GM23338 (cell line): ENCODE data around the gene GJA3. TPM values are rescaled to one million over a fixed set of nuclear protein-coding genes. Genes with fewer than 3 reads are reported as not detected.
A peak's percentile ranks its signal among the peaks of the same experiment; 100 is the strongest.

ENCODE experiments used
- ATAC-seq: fragments of 200-7000 bp; cut with Tn5 transposase; 3 replicates; pipeline ENCODE4 v1.9.1; 2020
- DNase-seq: peaks from one replicate; pipeline ENCODE4 v3.0.0-alpha.2; 2015; ENCODE audit warnings: low spot score
- H2AFZ ChIP-seq: fragments of 200-600 bp; sonication (generic); 2 replicates; pipeline ENCODE4 v1.8.0; 2016; ENCODE audit warnings: antibody characterized with exemption, mild to moderate bottlenecking, moderate library complexity
- H3F3A ChIP-seq: fragments of 200-600 bp; sonication (generic); replicated peaks from 2 replicates; pipeline ENCODE4 v1.8.0; 2017; ENCODE audit warnings: antibody characterized with exemption, mixed run types, low read depth
- H3K27ac ChIP-seq: fragments of 200-600 bp; sonication (generic); 2 replicates; pipeline ENCODE4 v1.6.1; 2016; ENCODE audit warnings: low read depth
- H3K27me3 ChIP-seq: fragments of 200-600 bp; sonication (generic); 2 replicates; pipeline ENCODE4 v1.8.0; 2016; ENCODE audit warnings: mild to moderate bottlenecking, mixed run types, moderate library complexity; ENCODE audit not compliant: insufficient read depth
- H3K36me3 ChIP-seq: fragments of 200-600 bp; sonication (generic); 2 replicates; pipeline ENCODE4 v1.8.0; 2016; ENCODE audit warnings: mild to moderate bottlenecking; ENCODE audit not compliant: insufficient read depth
- H3K4me1 ChIP-seq: fragments of 200-600 bp; sonication (generic); 2 replicates; pipeline ENCODE4 v1.8.0; 2016; ENCODE audit warnings: mild to moderate bottlenecking, moderate library complexity; ENCODE audit not compliant: insufficient read depth
- H3K4me2 ChIP-seq: fragments of 200-600 bp; sonication (generic); 2 replicates; pipeline ENCODE4 v1.7.1; 2017; ENCODE audit warnings: mixed run types
- H3K4me3 ChIP-seq: fragments of 200-600 bp; sonication (generic); 2 replicates; pipeline ENCODE4 v1.6.1; 2016; ENCODE audit warnings: mixed run types
- H3K79me2 ChIP-seq: fragments of 200-600 bp; sonication (generic); replicated peaks from 2 replicates; pipeline ENCODE4 v1.8.0; 2017; ENCODE audit warnings: mild to moderate bottlenecking; ENCODE audit not compliant: insufficient read depth
- H3K9me2 ChIP-seq: fragments of 200-600 bp; sonication (generic); 2 replicates; pipeline ENCODE4 v1.8.0; 2017; ENCODE audit not compliant: insufficient read depth
- H4K20me1 ChIP-seq: fragments of 200-600 bp; sonication (generic); replicated peaks from 2 replicates; pipeline ENCODE4 v1.8.0; 2017; ENCODE audit warnings: mild to moderate bottlenecking; ENCODE audit not compliant: insufficient read depth
- H3K27ac Mint-ChIP-seq: 2 replicates; pipeline ENCODE4 v1.8.0; 2020; ENCODE audit warnings: inconsistent platforms, mild to moderate bottlenecking, moderate library complexity, mixed read lengths
- H3K27me3 Mint-ChIP-seq: 3 replicates; pipeline ENCODE4 v1.8.0; 2022; ENCODE audit warnings: low read depth, mild to moderate bottlenecking, moderate library complexity, mixed read lengths, inconsistent platforms; ENCODE audit not compliant: insufficient read depth, poor library complexity
- H3K36me3 Mint-ChIP-seq: 3 replicates; pipeline ENCODE4 v1.8.0; 2021; ENCODE audit warnings: low read depth, mild to moderate bottlenecking, inconsistent platforms, moderate library complexity, mixed read lengths
- H3K4me1 Mint-ChIP-seq: 3 replicates; pipeline ENCODE4 v1.8.0; 2020; ENCODE audit warnings: mild to moderate bottlenecking, inconsistent platforms, mixed read lengths
- H3K4me3 Mint-ChIP-seq: 3 replicates; pipeline ENCODE4 v1.8.0; 2021; ENCODE audit warnings: moderate library complexity, mild to moderate bottlenecking, inconsistent platforms, mixed read lengths
- H3K9me3 Mint-ChIP-seq: 3 replicates; pipeline ENCODE4 v1.8.0; 2020; ENCODE audit warnings: moderate library complexity, mild to moderate bottlenecking, inconsistent platforms, mixed read lengths
- CREB1 ChIP-seq: fragments of 250-450 bp; sonication (Bioruptor Pico); IDR thresholded peaks from 2 replicates; pipeline ENCODE4 v1.5.0; 2020; ENCODE audit warnings: low read depth, mild to moderate bottlenecking, moderate library complexity
- ETS1 ChIP-seq: IDR thresholded peaks from 2 replicates; pipeline ENCODE4 v1.6.1; 2016; ENCODE audit warnings: antibody characterized with exemption
- EZH2 ChIP-seq: fragments of 200-600 bp; sonication (generic); IDR thresholded peaks from one replicate; pipeline ENCODE4 v1.8.0; 2017; ENCODE audit warnings: antibody characterized with exemption, mild to moderate bottlenecking, low read depth; ENCODE audit not compliant: unreplicated experiment
- EZH2phosphoT487 ChIP-seq: fragments of 200-600 bp; sonication (generic); IDR thresholded peaks from one replicate; pipeline ENCODE4 v1.8.1; 2018; ENCODE audit warnings: antibody characterized with exemption; ENCODE audit not compliant: unreplicated experiment
- NANOG ChIP-seq: IDR thresholded peaks from 2 replicates; pipeline ENCODE4 v1.6.1; 2016; ENCODE audit warnings: antibody characterized with exemption, borderline replicate concordance
- STAT1 ChIP-seq: IDR thresholded peaks from one replicate; pipeline ENCODE4 v1.6.1; 2016; ENCODE audit warnings: antibody characterized with exemption; ENCODE audit not compliant: unreplicated experiment
- ZNF331 ChIP-seq: fragments of 250-450 bp; sonication (Bioruptor Pico); IDR thresholded peaks from 2 replicates; pipeline ENCODE4 v1.5.0; 2020; ENCODE audit warnings: low read depth, mild to moderate bottlenecking, moderate library complexity
- polyA plus RNA-seq: library from polyadenylated mRNA; unstranded; fragments of >200 nt; fragmentation: Nextera tagmentation; extraction: Ambion mirVana; gene quantifications from 2 replicates; pipeline ENCODE4 v1.2.1, GENCODE V29; 2016
- total RNA-seq: library from RNA; depleted of rRNA; stranded (reverse); fragments of >200 nt; shearing (Covaris generic); gene quantifications from 2 replicates; pipeline ENCODE4 v1.2.3, GENCODE V29; 2014
- TF ChIP-seq, protein P1 (sequence below), 2 experiments: fragments of 200-600 bp in 1 of 2; sonication (generic) in 1 of 2; conservative IDR thresholded peaks; 2 replicates each; pipeline versions ENCODE4 v1.5.1 to v1.6.1; 2016 to 2017; ENCODE audit warnings: antibody characterized with exemption in 2 of 2, low read depth in 2 of 2, mild to moderate bottlenecking in 2 of 2, moderate library complexity in 1 of 2
- TF ChIP-seq, protein P2 (sequence below): fragments of 250-450 bp; sonication (Bioruptor Pico); IDR thresholded peaks from 2 replicates; pipeline ENCODE4 v1.5.0; 2020; ENCODE audit warnings: mild to moderate bottlenecking, moderate library complexity

Gene GJA3
- total and polyA plus RNA-seq, 2 experiments from 2014 or later: 0.17 to 0.23 TPM

DNA sequence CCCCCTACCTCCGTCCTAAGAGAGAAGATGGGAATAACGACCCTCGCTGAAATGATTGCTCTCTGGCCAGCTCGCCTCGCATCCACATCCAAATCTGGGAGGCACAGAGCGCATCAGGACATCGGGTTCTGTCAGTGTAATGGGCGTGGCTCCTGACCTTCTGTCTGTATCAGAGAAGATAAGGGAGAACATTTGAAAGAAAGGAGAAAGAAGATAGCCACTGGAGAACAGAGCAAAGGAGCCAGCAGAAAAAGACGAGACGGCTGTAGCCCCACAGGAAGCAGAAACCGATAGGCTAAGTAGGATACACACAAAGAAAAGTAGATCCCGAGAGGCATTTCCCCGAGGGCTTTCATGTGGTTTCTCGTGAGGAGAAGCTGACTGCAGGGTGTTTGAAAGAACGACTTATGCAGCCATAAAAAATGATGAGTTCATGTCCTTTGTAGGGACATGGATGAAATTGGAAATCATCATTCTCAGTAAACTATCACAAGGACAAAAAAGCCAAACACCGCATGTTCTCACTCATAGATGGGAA, 45.9 kb upstream of the GJA3 start:
- Histone ChIP-seq H4K20me1 (no peaks in the 10 kb centered on the region), H3K4me3 (no peak overlapping the region), H3K4me1 (no peaks in the 10 kb centered on the region), H3K4me2 (no peak overlapping the region), H2AFZ (0 out of 2 replicates have a peak overlapping the region, but pooled peaks have one; percentile 7), H3K27ac (no peak overlapping the region), H3K36me3 (no peaks in the 10 kb centered on the region), H3K9me2 (peaks cover 4% of the 10 kb centered on the region; the same call in 1 of the 2 replicates), H3K79me2 (no peaks in the 10 kb centered on the region), H3F3A (no peaks in the 10 kb centered on the region), H3K27me3 (no peaks in the 10 kb centered on the region)
- TF ChIP-seq EZH2phosphoT487 (no peak), ETS1 (no peak), EZH2 (no peak), STAT1 (no peak), ZNF331 (CRISPR knock-in tag) (no peak), NANOG (no peak), CREB1 (CRISPR knock-in tag) (no peak)
- TF ChIP-seq, protein P1, sequence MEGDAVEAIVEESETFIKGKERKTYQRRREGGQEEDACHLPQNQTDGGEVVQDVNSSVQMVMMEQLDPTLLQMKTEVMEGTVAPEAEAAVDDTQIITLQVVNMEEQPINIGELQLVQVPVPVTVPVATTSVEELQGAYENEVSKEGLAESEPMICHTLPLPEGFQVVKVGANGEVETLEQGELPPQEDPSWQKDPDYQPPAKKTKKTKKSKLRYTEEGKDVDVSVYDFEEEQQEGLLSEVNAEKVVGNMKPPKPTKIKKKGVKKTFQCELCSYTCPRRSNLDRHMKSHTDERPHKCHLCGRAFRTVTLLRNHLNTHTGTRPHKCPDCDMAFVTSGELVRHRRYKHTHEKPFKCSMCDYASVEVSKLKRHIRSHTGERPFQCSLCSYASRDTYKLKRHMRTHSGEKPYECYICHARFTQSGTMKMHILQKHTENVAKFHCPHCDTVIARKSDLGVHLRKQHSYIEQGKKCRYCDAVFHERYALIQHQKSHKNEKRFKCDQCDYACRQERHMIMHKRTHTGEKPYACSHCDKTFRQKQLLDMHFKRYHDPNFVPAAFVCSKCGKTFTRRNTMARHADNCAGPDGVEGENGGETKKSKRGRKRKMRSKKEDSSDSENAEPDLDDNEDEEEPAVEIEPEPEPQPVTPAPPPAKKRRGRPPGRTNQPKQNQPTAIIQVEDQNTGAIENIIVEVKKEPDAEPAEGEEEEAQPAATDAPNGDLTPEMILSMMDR (conservative IDR thresholded peaks at IDR 0.05; ENCODE audit: low read depth in 2 of 2): no peak
- TF ChIP-seq, protein P2, sequence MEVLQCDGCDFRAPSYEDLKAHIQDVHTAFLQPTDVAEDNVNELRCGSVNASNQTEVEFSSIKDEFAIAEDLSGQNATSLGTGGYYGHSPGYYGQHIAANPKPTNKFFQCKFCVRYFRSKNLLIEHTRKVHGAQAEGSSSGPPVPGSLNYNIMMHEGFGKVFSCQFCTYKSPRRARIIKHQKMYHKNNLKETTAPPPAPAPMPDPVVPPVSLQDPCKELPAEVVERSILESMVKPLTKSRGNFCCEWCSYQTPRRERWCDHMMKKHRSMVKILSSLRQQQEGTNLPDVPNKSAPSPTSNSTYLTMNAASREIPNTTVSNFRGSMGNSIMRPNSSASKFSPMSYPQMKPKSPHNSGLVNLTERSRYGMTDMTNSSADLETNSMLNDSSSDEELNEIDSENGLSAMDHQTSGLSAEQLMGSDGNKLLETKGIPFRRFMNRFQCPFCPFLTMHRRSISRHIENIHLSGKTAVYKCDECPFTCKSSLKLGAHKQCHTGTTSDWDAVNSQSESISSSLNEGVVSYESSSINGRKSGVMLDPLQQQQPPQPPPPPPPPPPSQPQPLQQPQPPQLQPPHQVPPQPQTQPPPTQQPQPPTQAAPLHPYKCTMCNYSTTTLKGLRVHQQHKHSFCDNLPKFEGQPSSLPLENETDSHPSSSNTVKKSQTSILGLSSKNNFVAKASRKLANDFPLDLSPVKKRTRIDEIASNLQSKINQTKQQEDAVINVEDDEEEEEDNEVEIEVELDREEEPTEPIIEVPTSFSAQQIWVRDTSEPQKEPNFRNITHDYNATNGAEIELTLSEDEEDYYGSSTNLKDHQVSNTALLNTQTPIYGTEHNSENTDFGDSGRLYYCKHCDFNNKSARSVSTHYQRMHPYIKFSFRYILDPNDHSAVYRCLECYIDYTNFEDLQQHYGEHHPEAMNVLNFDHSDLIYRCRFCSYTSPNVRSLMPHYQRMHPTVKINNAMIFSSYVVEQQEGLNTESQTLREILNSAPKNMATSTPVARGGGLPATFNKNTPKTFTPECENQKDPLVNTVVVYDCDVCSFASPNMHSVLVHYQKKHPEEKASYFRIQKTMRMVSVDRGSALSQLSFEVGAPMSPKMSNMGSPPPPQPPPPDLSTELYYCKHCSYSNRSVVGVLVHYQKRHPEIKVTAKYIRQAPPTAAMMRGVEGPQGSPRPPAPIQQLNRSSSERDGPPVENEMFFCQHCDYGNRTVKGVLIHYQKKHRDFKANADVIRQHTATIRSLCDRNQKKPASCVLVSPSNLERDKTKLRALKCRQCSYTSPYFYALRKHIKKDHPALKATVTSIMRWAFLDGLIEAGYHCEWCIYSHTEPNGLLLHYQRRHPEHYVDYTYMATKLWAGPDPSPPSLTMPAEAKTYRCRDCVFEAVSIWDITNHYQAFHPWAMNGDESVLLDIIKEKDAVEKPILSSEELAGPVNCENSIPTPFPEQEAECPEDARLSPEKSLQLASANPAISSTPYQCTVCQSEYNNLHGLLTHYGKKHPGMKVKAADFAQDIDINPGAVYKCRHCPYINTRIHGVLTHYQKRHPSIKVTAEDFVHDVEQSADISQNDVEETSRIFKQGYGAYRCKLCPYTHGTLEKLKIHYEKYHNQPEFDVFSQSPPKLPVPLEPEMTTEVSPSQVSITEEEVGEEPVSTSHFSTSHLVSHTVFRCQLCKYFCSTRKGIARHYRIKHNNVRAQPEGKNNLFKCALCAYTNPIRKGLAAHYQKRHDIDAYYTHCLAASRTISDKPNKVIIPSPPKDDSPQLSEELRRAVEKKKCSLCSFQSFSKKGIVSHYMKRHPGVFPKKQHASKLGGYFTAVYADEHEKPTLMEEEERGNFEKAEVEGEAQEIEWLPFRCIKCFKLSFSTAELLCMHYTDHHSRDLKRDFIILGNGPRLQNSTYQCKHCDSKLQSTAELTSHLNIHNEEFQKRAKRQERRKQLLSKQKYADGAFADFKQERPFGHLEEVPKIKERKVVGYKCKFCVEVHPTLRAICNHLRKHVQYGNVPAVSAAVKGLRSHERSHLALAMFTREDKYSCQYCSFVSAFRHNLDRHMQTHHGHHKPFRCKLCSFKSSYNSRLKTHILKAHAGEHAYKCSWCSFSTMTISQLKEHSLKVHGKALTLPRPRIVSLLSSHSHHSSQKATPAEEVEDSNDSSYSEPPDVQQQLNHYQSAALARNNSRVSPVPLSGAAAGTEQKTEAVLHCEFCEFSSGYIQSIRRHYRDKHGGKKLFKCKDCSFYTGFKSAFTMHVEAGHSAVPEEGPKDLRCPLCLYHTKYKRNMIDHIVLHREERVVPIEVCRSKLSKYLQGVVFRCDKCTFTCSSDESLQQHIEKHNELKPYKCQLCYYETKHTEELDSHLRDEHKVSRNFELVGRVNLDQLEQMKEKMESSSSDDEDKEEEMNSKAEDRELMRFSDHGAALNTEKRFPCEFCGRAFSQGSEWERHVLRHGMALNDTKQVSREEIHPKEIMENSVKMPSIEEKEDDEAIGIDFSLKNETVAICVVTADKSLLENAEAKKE: no peak
- peaks cover 8% of the 10 kb centered on the region for H3K27me3 Mint-ChIP-seq
- no peak for ATAC-seq
- DNase-seq: no peak
- no peak overlapping the region for H3K27ac Mint-ChIP-seq
- peaks cover 1% of the 10 kb centered on the region; the same call in 2 of the 3 replicates for H3K9me3 Mint-ChIP-seq
- no peaks in the 10 kb centered on the region for H3K4me1 Mint-ChIP-seq
- no peaks in the 10 kb centered on the region for H3K36me3 Mint-ChIP-seq
- no peak overlapping the region for H3K4me3 Mint-ChIP-seq
